Kidney epithelial cell (primary cell): ENCODE results near the gene TST. TPM values are rescaled to one million over a fixed set of nuclear protein-coding genes. Genes with fewer than 3 reads are reported as not detected.

Source experiments
- DNase-seq: peaks from one replicate; pipeline ENCODE4 v3.0.0-alpha.2; 2010; ENCODE audit warnings: low read depth
- H3K27me3 ChIP-seq: 2 replicates; pipeline ENCODE4 v1.6.0; 2011; ENCODE audit warnings: low read length; ENCODE audit not compliant: control insufficient read depth, insufficient read depth
- H3K36me3 ChIP-seq: 2 replicates; pipeline ENCODE4 v1.5.1; 2011; ENCODE audit warnings: low read length; ENCODE audit not compliant: control insufficient read depth, insufficient read depth
- H3K4me3 ChIP-seq: 2 replicates; pipeline ENCODE4 v1.5.1; 2011; ENCODE audit warnings: low read depth, mild to moderate bottlenecking, control low read depth, low read length
- CTCF ChIP-seq: IDR thresholded peaks from 2 replicates; pipeline ENCODE4 v1.5.1; 2011; ENCODE audit warnings: mild to moderate bottlenecking, moderate library complexity, low read length, control low read depth, inconsistent platforms; ENCODE audit not compliant: insufficient read depth, poor library complexity, severe bottlenecking
- total RNA-seq: library from RNA; depleted of rRNA; stranded (reverse); fragments of >200 nt; gene quantifications from 2 replicates; pipeline ENCODE4 v1.2.3, GENCODE V29; 2015

TST gene
- total RNA-seq, 1 donor from 2014 or later = 64.3 TPM

GRCh38 chr22:36982136-36982535, 37.1 kb downstream of the TST start:
- no peak overlapping the region for H3K4me3 ChIP-seq
- no peak for TF ChIP-seq CTCF
- no peak for DNase-seq
- H3K36me3 ChIP-seq = no peaks in the 10 kb centered on the region
- H3K27me3 ChIP-seq = peaks cover 13% of the 10 kb centered on the region

GRCh38 chr22:36981247-36981775, 37.9 kb downstream of the TST start:
- Histone ChIP-seq H3K36me3 (no peaks in the 10 kb centered on the region), H3K27me3 (peaks cover 13% of the 10 kb centered on the region), H3K4me3 (no peak overlapping the region)
- DNase-seq = no peak
- no peak for TF ChIP-seq CTCF

- H3K27me3 ChIP-seq = peaks cover 15% of the 10 kb centered on the region
- DNase-seq = no peak
- H3K36me3 ChIP-seq = no peaks in the 10 kb centered on the region
- H3K4me3 ChIP-seq = no peak overlapping the region
- TF ChIP-seq CTCF = no peak
Measured at GRCh38 chr22:36979016-36979910, 40.0 kb downstream of the TST start.

GRCh38 chr22:36977947-36978660, 41.1 kb downstream of the TST start:
- DNase-seq = peak; percentile 25
- peak; percentile 91 for TF ChIP-seq CTCF

GRCh38 chr22:36977401-36977861, 41.8 kb downstream of the TST start:
- Histone ChIP-seq H3K36me3 (no peaks in the 10 kb centered on the region), H3K4me3 (peak overlapping the region; percentile 24), H3K27me3 (peaks cover 14% of the 10 kb centered on the region)
- peak; percentile 35 for TF ChIP-seq CTCF
- no peak for DNase-seq

More at GRCh38 chr22:36977947-36978660, 41.1 kb downstream of the TST start:
- H3K36me3 ChIP-seq = no peaks in the 10 kb centered on the region
- H3K27me3 ChIP-seq = peaks cover 15% of the 10 kb centered on the region
- H3K4me3 ChIP-seq = peak overlapping the region; percentile 24
